HUES48 (cell line): ENCODE results near the gene ZNF644.
"Not testable (repeated sequence)": the region's sequence is repeated elsewhere in the genome, so short reads cannot be mapped to it uniquely, and the experiment has no call there.

Experiments used
- H3K27ac ChIP-seq: one replicate; pipeline ENCODE4 v1.7.0; 2013; ENCODE audit warnings: low read depth, low read length, inconsistent platforms
- H3K27me3 ChIP-seq: 2 replicates; pipeline ENCODE4 v1.6.1; 2013; ENCODE audit warnings: mild to moderate bottlenecking, low read length; ENCODE audit not compliant: control insufficient read depth, insufficient read depth
- H3K36me3 ChIP-seq: 2 replicates; pipeline ENCODE4 v1.6.1; 2013; ENCODE audit warnings: low read length; ENCODE audit not compliant: control insufficient read depth, insufficient read depth
- H3K4me1 ChIP-seq: 2 replicates; pipeline ENCODE4 v1.6.1; 2013; ENCODE audit warnings: mild to moderate bottlenecking, low read length; ENCODE audit not compliant: control insufficient read depth, insufficient read depth
- H3K4me3 ChIP-seq: 2 replicates; pipeline ENCODE4 v1.5.1; 2013; ENCODE audit warnings: mild to moderate bottlenecking, low read depth, low read length
- H3K9ac ChIP-seq: 2 replicates; pipeline ENCODE4 v1.6.1; 2013; ENCODE audit warnings: mild to moderate bottlenecking, low read depth, low read length, moderate library complexity
- H3K9me3 ChIP-seq: 2 replicates; pipeline ENCODE4 v1.6.1; 2013; ENCODE audit warnings: low read length; ENCODE audit not compliant: control insufficient read depth, insufficient read depth

The ZNF644 gene

DNA sequence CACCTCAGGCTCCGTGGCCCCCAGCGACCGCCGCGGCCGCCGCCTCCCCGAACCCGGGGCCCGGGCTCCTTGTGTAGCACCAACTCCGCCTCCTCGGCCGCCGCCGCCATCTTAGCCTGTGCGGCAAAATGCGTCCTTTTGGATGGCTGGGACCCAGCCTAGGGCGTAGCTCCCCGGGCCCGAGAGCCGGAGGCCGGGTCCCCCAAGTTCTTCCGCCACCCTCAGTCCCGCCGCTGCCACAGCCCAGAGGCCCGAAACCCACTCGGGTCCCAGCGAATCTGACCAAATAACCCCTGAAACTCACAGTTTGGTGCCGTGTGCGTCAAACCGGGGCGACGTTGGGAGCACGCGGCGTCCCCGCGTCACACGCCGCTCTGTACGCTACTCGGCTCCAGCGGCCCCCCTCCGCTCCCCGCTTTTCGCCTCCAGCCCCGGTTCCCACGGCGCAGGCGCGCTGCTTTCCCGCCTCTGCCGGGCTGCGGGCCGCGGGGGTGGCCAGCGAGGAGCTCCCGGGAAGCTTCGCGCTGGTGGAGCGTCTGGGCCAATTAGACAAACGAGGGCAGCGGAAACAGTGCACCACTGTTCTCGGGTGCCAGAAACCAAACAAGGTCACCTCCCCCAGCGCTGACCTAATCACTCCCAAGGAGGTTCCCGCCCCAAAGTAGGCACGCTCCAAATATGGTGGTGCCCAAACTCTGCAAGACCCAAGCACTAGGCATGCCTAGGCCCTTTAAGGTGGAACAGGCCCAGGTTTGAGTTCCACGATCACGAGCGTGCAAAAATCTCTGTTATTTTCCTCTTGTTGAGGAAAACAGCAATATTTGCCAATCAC lies at the start of gene ZNF644:
ZNF644 (minus strand) TSS at position 350 of the 832 bp plus-strand sequence. CDS start 39,682 bp downstream, outside the sequence.
- peak within 1 kb of the TSS; percentile 100 for H3K27ac ChIP-seq
- H3K9me3 ChIP-seq, result no peaks in the 10 kb centered on the region; the same call in 1 of the 2 replicates
- peak within 1 kb of the TSS; percentile 88 for H3K4me3 ChIP-seq
- peak within 1 kb of the TSS; percentile 98 for H3K9ac ChIP-seq
- H3K4me1 ChIP-seq, result peaks cover 27% of the 10 kb centered on the region
- H3K36me3 ChIP-seq, result peaks cover 24% of the 10 kb centered on the region
- no peaks in the 10 kb centered on the region for H3K27me3 ChIP-seq

GRCh38 chr1:91070298-91070697 lies 48.5 kb upstream of the ZNF644 start:
- Histone ChIP-seq H3K27ac (no peak overlapping the region), H3K4me3 (no peak overlapping the region), H3K4me1 (peaks cover 14% of the 10 kb centered on the region), H3K9me3 (no peaks in the 10 kb centered on the region), H3K27me3 (no peaks in the 10 kb centered on the region), H3K36me3 (no peaks in the 10 kb centered on the region), H3K9ac (no peak overlapping the region)

DNA sequence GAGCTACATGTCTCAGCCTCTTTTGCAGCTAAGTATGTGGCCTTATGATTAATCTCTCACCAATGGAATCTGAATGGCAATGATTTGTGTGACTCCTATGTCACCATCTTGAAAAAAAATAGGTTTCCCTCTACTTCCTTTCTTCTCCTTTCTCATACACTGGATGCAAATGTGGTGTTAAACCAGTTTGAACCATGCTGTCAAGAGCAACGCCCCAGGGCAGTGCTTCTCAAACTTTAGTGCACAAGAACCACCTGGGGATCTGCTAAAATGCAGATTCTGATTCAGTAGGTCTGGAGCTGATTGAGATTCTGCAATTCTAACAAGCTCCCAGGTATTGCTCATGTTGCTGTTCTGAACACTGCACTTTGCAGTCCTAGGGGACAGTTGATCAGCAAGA lies 44.7 kb upstream of the ZNF644 start:
- no peak overlapping the region for H3K4me3 ChIP-seq
- H3K9ac ChIP-seq, result no peak overlapping the region
- peaks cover 14% of the 10 kb centered on the region for H3K4me1 ChIP-seq
- no peaks in the 10 kb centered on the region for H3K36me3 ChIP-seq
- H3K27ac ChIP-seq, result no peak overlapping the region
- no peaks in the 10 kb centered on the region for H3K9me3 ChIP-seq
- no peaks in the 10 kb centered on the region for H3K27me3 ChIP-seq

GRCh38 chr1:91065337-91065736 lies 43.5 kb upstream of the ZNF644 start:
- no peaks in the 10 kb centered on the region for H3K27me3 ChIP-seq

DNA sequence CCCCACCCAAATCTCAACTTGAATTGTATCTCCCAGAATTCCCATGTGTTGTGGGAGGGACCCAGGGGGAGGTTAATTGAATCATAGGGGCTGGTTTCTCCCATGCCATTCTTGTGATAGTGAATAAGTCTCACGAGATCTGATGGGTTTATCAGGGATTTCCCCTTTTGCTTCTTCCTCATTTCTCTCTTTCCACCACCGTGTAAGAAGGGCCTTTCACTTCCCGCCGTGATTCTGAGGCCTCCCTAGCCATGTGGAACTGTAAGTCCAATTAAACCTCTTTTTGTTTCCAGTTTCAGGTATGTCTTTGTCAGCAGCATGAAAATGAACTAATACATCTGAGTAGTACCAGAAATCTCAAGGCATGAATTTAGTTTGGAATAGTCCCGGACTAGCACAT lies 41.6 kb upstream of the ZNF644 start:
- not testable (repeated sequence) for H3K9ac ChIP-seq, H3K36me3 ChIP-seq, H3K4me3 ChIP-seq, H3K27ac ChIP-seq, H3K9me3 ChIP-seq, H3K27me3 ChIP-seq
- H3K4me1 ChIP-seq, result peaks cover 12% of the 10 kb centered on the region

More at GRCh38 chr1:91065337-91065736, 43.5 kb upstream of the ZNF644 start:
- Histone ChIP-seq H3K36me3 (no peaks in the 10 kb centered on the region), H3K9ac (no peak overlapping the region), H3K4me1 (peaks cover 10% of the 10 kb centered on the region), H3K4me3 (no peak overlapping the region), H3K9me3 (no peaks in the 10 kb centered on the region), H3K27ac (no peak overlapping the region)

GRCh38 chr1:91059157-91059556 lies 37.3 kb upstream of the ZNF644 start:
- H3K9me3 ChIP-seq, result no peaks in the 10 kb centered on the region
- H3K4me1 ChIP-seq, result peaks cover 3% of the 10 kb centered on the region; the same call in 1 of the 2 replicates
- H3K27ac ChIP-seq, result no peak overlapping the region
- H3K4me3 ChIP-seq, result no peak overlapping the region
- H3K9ac ChIP-seq, result no peak overlapping the region
- peaks cover 17% of the 10 kb centered on the region for H3K27me3 ChIP-seq
- no peaks in the 10 kb centered on the region for H3K36me3 ChIP-seq

- Histone ChIP-seq H3K4me3 (no peak overlapping the region), H3K9ac (no peak overlapping the region), H3K36me3 (no peaks in the 10 kb centered on the region), H3K27ac (no peak overlapping the region), H3K9me3 (no peaks in the 10 kb centered on the region), H3K27me3 (peaks cover 17% of the 10 kb centered on the region), H3K4me1 (peaks cover 3% of the 10 kb centered on the region; the same call in 1 of the 2 replicates)
Measured at GRCh38 chr1:91057784-91058183, 35.9 kb upstream of the ZNF644 start.

DNA sequence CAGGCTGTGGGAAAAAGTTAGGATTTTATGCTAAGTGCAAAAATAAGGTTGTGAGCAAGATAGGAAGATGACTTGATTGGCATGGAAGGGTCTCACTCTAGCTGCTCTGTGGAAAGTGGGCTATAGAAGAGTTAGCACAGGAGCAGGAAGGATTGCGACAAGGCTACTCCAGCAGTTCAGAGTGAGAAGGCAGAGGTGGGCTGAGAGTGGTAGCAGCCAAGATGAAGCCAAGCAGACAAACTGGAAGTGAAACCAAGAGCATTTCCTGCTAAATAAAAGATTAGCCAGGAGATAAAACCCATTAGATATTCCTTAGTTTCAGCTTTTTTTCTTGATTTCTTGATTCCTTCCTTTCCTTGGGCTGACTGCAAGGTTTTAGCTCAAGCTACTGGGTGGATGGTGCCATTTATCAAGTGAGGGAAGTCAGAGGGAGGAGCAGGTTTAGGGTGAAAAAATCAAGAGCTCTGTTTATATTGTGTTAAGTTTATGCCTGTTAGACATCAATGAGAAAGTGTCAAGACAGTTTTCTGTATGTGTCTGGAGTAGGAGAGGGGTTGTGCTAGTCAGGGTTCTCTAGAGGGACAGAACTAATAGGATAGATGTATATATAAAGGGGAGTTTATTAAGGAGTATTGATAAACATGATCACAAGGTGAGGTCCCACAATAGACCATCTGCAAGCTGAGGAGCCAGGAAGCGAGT lies 33.1 kb upstream of the ZNF644 start:
- H3K4me1 ChIP-seq, result peaks cover 3% of the 10 kb centered on the region; the same call in 1 of the 2 replicates
- H3K27ac ChIP-seq, result no peak overlapping the region
- no peak overlapping the region for H3K9ac ChIP-seq
- no peaks in the 10 kb centered on the region for H3K36me3 ChIP-seq
- peaks cover 21% of the 10 kb centered on the region for H3K27me3 ChIP-seq
- no peaks in the 10 kb centered on the region for H3K9me3 ChIP-seq
- no peak overlapping the region for H3K4me3 ChIP-seq

DNA sequence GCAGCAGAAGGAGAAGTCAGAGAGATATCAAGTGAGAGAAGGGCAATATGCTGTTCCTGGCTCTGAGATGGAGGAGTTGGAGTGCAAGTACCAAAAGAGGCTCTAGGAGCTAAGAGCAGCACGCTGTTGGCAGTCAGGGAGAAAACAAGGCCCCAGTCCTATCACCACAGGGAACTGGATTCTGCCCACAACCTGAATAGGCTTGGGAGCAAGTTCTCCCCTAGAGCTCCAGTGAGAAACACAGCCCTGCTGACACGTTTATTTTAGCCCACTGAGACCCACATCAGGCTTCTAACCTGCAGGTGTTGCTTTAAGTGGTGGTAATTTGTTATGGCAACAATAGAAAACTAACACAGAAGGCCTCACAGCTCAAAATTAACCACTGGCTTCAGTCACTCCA lies 31.8 kb upstream of the ZNF644 start:
- H3K4me1 ChIP-seq, result no peaks in the 10 kb centered on the region
- H3K9me3 ChIP-seq, result no peaks in the 10 kb centered on the region
- H3K36me3 ChIP-seq, result no peaks in the 10 kb centered on the region
- peaks cover 21% of the 10 kb centered on the region for H3K27me3 ChIP-seq
- H3K27ac ChIP-seq, result no peak overlapping the region
- no peak overlapping the region for H3K4me3 ChIP-seq
- no peak overlapping the region for H3K9ac ChIP-seq

DNA sequence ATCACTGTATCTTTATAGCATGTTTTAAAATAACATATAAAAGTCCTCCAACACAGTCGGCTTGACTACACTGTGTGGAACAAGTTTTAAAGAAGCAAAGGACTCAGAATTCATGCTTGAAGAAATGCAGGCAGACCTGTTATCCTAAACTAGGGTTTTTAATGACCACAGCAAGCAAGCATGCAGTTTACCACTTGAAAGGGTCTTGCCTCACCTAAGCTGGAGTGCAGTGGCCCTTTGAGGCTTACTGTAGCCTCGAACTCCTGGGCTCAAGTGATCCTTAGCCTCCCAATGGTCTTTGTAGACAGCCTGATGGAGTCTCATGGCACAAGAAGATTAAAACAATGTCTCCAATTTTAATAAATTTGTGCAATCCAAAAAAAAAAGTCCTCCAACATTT lies 27.7 kb upstream of the ZNF644 start:
- H3K27ac ChIP-seq, H3K9me3 ChIP-seq, H3K4me1 ChIP-seq, H3K4me3 ChIP-seq, H3K9ac ChIP-seq, H3K36me3 ChIP-seq, H3K27me3 ChIP-seq: not testable (repeated sequence)

DNA sequence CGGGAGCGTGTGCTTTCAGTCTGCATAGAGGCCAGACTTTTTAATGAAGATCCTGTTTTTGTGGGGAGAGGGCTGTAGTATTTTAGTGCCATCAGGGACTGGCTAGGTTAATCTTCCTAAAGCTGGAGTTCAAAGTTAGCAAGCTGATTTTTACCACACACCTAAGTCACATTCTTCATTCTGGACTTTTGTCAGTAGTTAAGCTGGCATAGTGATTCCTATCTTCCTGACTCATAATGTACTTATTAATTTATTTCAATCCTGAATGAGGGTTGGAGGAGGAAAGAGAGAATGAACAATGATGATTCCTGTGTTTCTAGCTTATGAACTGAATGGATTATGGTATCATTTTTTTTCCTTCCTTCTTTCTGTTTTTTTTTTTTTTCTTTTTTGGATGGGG lies 24.9 kb upstream of the ZNF644 start:
- H3K27me3 ChIP-seq, result no peaks in the 10 kb centered on the region
- peaks cover 9% of the 10 kb centered on the region; the same call in 1 of the 2 replicates for H3K4me1 ChIP-seq
- H3K4me3 ChIP-seq, result no peak overlapping the region
- no peak overlapping the region for H3K27ac ChIP-seq
- no peaks in the 10 kb centered on the region; the same call in 1 of the 2 replicates for H3K9me3 ChIP-seq
- no peaks in the 10 kb centered on the region for H3K36me3 ChIP-seq
- no peak overlapping the region for H3K9ac ChIP-seq
